HCT116 (cell line): ENCODE measurements around the gene RCL1. TPM values are rescaled to one million over a fixed set of nuclear protein-coding genes. Genes with fewer than 3 reads are reported as not detected.

Source experiments
- ATAC-seq: fragments of 200-7000 bp; cut with Tn5 transposase; 2 replicates; pipeline ENCODE4 v1.9.1; 2020; ENCODE audit warnings: mild to moderate bottlenecking, moderate library complexity
- BruUV-seq: library from RNA; stranded (reverse); fragments of 400-500 nt; replicated peaks from 2 replicates; lab custom pipeline; 2021; lab: Mats Ljungman, UMichigan
- CTCF ChIA-PET: fragments of 300-600 bp; sonication (Branson Sonifier 250); formaldehyde crosslinking; loops from one replicate; lab custom pipeline; 2021; ENCODE audit warnings: antibody characterized with exemption; lab: Charles Lee
- POLR2A ChIA-PET: fragments of 300-600, 350-600 bp; sonication (Branson Sonifier 250); formaldehyde crosslinking; loops from one replicate; lab custom pipeline; 2021; ENCODE audit warnings: antibody characterized with exemption; lab: Charles Lee
- RAD21 ChIA-PET, 2 experiments: fragments of 300-600 bp; sonication (Branson Sonifier 250); formaldehyde crosslinking; loops; one replicate each; lab custom pipeline; 2023; ENCODE audit warnings: low total read pairs in 2 of 2; ENCODE audit not compliant: uncharacterized antibody in 2 of 2, unreplicated experiment in 2 of 2, low non-redundant PET in 1 of 2; lab: Charles Lee
- DNase-seq: peaks from one replicate; pipeline ENCODE4 v3.0.0-alpha.2; 2010; ENCODE audit warnings: low read depth, low spot score
- H2AFZ ChIP-seq: fragments of 200-600 bp; shearing (Covaris generic), sonication (generic); 2 replicates; pipeline ENCODE4 v1.6.1; 2017; ENCODE audit warnings: low read depth, mixed run types, mixed read lengths, antibody characterized with exemption, low read length; ENCODE audit not compliant: poor library complexity, severe bottlenecking
- H3K27ac ChIP-seq: 2 replicates; pipeline ENCODE4 v1.5.1; 2012; ENCODE audit warnings: low read depth, low read length
- H3K27me3 ChIP-seq: fragments of 200-600 bp; sonication (generic); 2 replicates; pipeline ENCODE4 v1.6.1; 2016; ENCODE audit warnings: mixed run types, low read length, mixed read lengths; ENCODE audit not compliant: insufficient read depth
- H3K36me3 ChIP-seq, 2 experiments: fragments of 200-500 bp in 1 of 2; fragments of 200-600 bp in 1 of 2; sonication (Bioruptor generic) in 1 of 2; sonication (generic) in 1 of 2; 2 replicates each; pipeline versions ENCODE4 v1.5.1 to v1.6.1; 2014 to 2016; ENCODE audit warnings: low read length in 2 of 2, inconsistent platforms in 1 of 2, mixed read lengths in 1 of 2, mixed run types in 1 of 2; ENCODE audit not compliant: insufficient read depth in 2 of 2, control insufficient read depth in 1 of 2
- H3K4me1 ChIP-seq, 2 experiments: fragments of 200-600 bp in 1 of 2; sonication (generic) in 1 of 2; 2 replicates each; pipeline versions ENCODE4 v1.5.1 to v1.6.1; 2012 to 2017; ENCODE audit warnings: low read length in 2 of 2, inconsistent platforms in 1 of 2, mild to moderate bottlenecking in 1 of 2, mixed read lengths in 1 of 2, mixed run types in 1 of 2, moderate library complexity in 1 of 2; ENCODE audit not compliant: insufficient read depth in 2 of 2, control insufficient read depth in 1 of 2
- H3K4me2 ChIP-seq: fragments of 200-600 bp; sonication (generic); 2 replicates; pipeline ENCODE4 v1.6.1; 2017; ENCODE audit warnings: mixed run types, low read length, mixed read lengths
- H3K4me3 ChIP-seq, 2 experiments: fragments of 200-600 bp in 1 of 2; sonication (generic) in 1 of 2; replicated peaks in 1 of 2; 2 replicates each; pipeline ENCODE4 v1.5.1; 2011 to 2016; ENCODE audit warnings: low read length in 2 of 2, control low read depth in 1 of 2, low read depth in 1 of 2, mild to moderate bottlenecking in 1 of 2, mixed read lengths in 1 of 2, mixed run types in 1 of 2
- H3K79me2 ChIP-seq: fragments of 200-600 bp; sonication (generic); 2 replicates; pipeline ENCODE4 v1.6.1; 2017; ENCODE audit warnings: mild to moderate bottlenecking, mixed run types, low read length, moderate library complexity, mixed read lengths; ENCODE audit not compliant: insufficient read depth
- H3K9ac ChIP-seq: fragments of 200-600 bp; sonication (generic); 2 replicates; pipeline ENCODE4 v1.6.1; 2016; ENCODE audit warnings: low read length, mixed read lengths
- H3K9me2 ChIP-seq: fragments of 200-600 bp; sonication (generic), shearing (Covaris generic); 2 replicates; pipeline ENCODE4 v1.6.1; 2017; ENCODE audit warnings: mixed run types, mild to moderate bottlenecking, moderate library complexity; ENCODE audit not compliant: insufficient read depth
- H3K9me3 ChIP-seq, 2 experiments: fragments of 200-500 bp in 1 of 2; fragments of 200-600 bp in 1 of 2; sonication (Bioruptor generic) in 1 of 2; sonication (generic) in 1 of 2; 2 replicates each; pipeline ENCODE4 v1.6.1; 2014 to 2017; ENCODE audit warnings: low read length in 2 of 2, mixed read lengths in 2 of 2, inconsistent platforms in 1 of 2, low read depth in 1 of 2, mild to moderate bottlenecking in 1 of 2, mixed run types in 1 of 2, moderate library complexity in 1 of 2; ENCODE audit not compliant: control insufficient read depth in 1 of 2, insufficient read depth in 1 of 2
- H4K20me1 ChIP-seq: fragments of 200-600 bp; sonication (generic), shearing (Covaris generic); 2 replicates; pipeline ENCODE4 v1.6.1; 2017; ENCODE audit warnings: mixed run types, mild to moderate bottlenecking, moderate library complexity; ENCODE audit not compliant: insufficient read depth
- CBX3 ChIP-seq: IDR thresholded peaks from 2 replicates; pipeline ENCODE4 v1.6.1; 2012; ENCODE audit warnings: low read depth
- CEBPB ChIP-seq: IDR thresholded peaks from 2 replicates; pipeline ENCODE4 v1.6.1; 2012; ENCODE audit warnings: low read depth
- EGR1 ChIP-seq: IDR thresholded peaks from 2 replicates; pipeline ENCODE4 v1.6.1; 2012; ENCODE audit warnings: low read depth
- ELF1 ChIP-seq: IDR thresholded peaks from 2 replicates; pipeline ENCODE4 v1.6.1; 2012; ENCODE audit warnings: low read depth, borderline replicate concordance
- EZH2 ChIP-seq: fragments of 200-600 bp; sonication (generic); IDR thresholded peaks from 2 replicates; pipeline ENCODE4 v1.6.1; 2017; ENCODE audit warnings: antibody characterized with exemption, mixed run types
- EZH2phosphoT487 ChIP-seq: fragments of 200-600 bp; IDR thresholded peaks from 2 replicates; pipeline ENCODE4 v1.6.1; 2018; ENCODE audit warnings: antibody characterized with exemption, borderline replicate concordance
- POLR2A ChIP-seq: IDR thresholded peaks from 2 replicates; pipeline ENCODE4 v1.7.0; 2011; ENCODE audit warnings: borderline replicate concordance; ENCODE audit not compliant: insufficient read depth, insufficient read length; ENCODE audit errors: extremely low read depth
- POLR2AphosphoS5 ChIP-seq: IDR thresholded peaks from 2 replicates; pipeline ENCODE4 v1.6.1; 2011; ENCODE audit warnings: mild to moderate bottlenecking, low read depth, low read length, moderate library complexity
- RAD21 ChIP-seq: IDR thresholded peaks from 2 replicates; pipeline ENCODE4 v1.6.1; 2012; ENCODE audit warnings: low read depth, mild to moderate bottlenecking
- SIN3A ChIP-seq: IDR thresholded peaks from 2 replicates; pipeline ENCODE4 v1.6.1; 2012; ENCODE audit warnings: low read depth
- TCF7L2 ChIP-seq: IDR thresholded peaks from 2 replicates; pipeline ENCODE4 v1.7.0; 2011; ENCODE audit warnings: borderline replicate concordance, inconsistent platforms; ENCODE audit not compliant: insufficient read depth, insufficient read length; ENCODE audit errors: extremely low read depth
- YY1 ChIP-seq: IDR thresholded peaks from 2 replicates; pipeline ENCODE4 v1.6.1; 2011; ENCODE audit warnings: low read length, low read depth, moderate library complexity, mild to moderate bottlenecking; ENCODE audit not compliant: insufficient replicate concordance; ENCODE audit errors: extremely low read depth
- ZFX ChIP-seq: fragments of 450-650 bp; IDR thresholded peaks from 2 replicates; pipeline ENCODE4 v1.6.1; 2017
- ZNF274 ChIP-seq: fragments of 200-500 bp; sonication (Bioruptor generic); IDR thresholded peaks from 2 replicates; pipeline ENCODE4 v1.6.1; 2014; ENCODE audit warnings: mild to moderate bottlenecking, low read depth, low read length, inconsistent platforms
- intact Hi-C: fragments of 100-400 bp; cut with micrococcal nuclease; formaldehyde crosslinking; loops from 2 replicates; pipeline ENCODE4 v1.10.0; 2022
- total RNA-seq: library from RNA; stranded (reverse); gene quantifications from one replicate; pipeline ENCODE4 v1.2.1, GENCODE V29; 2021; ENCODE audit not compliant: unreplicated experiment
- TF ChIP-seq, protein P1 (sequence below): IDR thresholded peaks from 2 replicates; pipeline ENCODE4 v1.6.1; 2012
- TF ChIP-seq, protein P2 (sequence below), 3 experiments: fragments of 200-600 bp in 1 of 3; sonication (generic) in 1 of 3; IDR thresholded peaks in 2 of 3; conservative IDR thresholded peaks in 1 of 3; 2 replicates each; pipeline ENCODE4 v1.5.1; 2012 to 2017; ENCODE audit warnings: low read depth in 2 of 3, low read length in 2 of 3, antibody characterized with exemption in 1 of 3, borderline replicate concordance in 1 of 3, control low read depth in 1 of 3, mild to moderate bottlenecking in 1 of 3, mixed read lengths in 1 of 3, mixed run types in 1 of 3, moderate library complexity in 1 of 3; ENCODE audit not compliant: insufficient read depth in 1 of 3
- TF ChIP-seq, protein P3 (sequence below): IDR thresholded peaks from 2 replicates; pipeline ENCODE4 v1.6.1; 2012; ENCODE audit warnings: low read depth
- TF ChIP-seq, protein P4 (sequence below): IDR thresholded peaks from 2 replicates; pipeline ENCODE4 v1.6.1; 2011; ENCODE audit warnings: mild to moderate bottlenecking, low read length, moderate library complexity; ENCODE audit not compliant: insufficient replicate concordance; ENCODE audit errors: extremely low read depth

The RCL1 gene
- total RNA-seq, 1 experiment from 2014 or later = 29.9 TPM

DNA sequence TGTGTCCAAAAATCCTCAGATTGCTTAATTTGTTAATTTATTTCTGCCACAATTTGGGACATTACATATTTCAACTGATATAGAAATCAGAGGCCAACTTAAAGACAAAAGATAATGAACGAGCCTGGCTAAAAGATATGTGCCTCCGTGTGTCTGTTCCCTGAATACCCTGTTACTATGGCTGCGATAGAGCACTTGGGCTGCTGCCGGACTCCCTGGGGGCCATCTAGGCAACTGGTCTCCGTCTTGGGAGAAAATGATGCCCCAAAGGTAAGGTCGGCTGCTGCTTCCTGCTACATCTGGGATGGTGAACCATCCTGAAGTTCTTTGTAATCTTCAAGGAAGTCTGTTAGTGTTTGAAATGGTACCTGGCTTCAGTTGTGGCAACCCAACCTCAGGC is 72.0 kb downstream of the RCL1 start (continued):
- TF ChIP-seq TCF7L2 = no peak
- TF ChIP-seq, protein P1, sequence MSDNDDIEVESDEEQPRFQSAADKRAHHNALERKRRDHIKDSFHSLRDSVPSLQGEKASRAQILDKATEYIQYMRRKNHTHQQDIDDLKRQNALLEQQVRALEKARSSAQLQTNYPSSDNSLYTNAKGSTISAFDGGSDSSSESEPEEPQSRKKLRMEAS = no peak
- TF ChIP-seq CBX3 = no peak
- no peak for TF ChIP-seq SIN3A
- TF ChIP-seq, all 23 proteins: peak for 0

DNA sequence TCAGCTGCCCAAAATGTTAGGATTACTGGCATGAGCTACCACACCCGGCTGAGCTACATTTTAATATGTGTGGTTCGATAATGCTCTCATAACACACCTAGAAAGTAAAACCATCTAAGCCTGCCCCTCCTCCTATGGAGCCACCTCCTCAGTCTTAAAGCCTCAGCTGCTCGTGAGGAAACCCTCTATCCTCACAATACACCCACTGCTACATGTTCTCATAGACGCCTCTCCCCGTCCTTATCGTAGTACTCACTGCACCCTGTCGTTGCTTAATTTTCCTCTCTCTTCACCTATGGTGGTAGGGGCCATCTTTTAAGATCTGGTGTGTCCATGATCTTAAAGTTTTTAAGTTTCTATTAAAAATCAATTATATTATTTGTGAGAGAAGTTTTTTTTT is 72.9 kb downstream of the RCL1 start:
- ChIA-PET RAD21 (interaction anchor here in 1 of 2 experiments (0.7 kb wide), 1 partner anchor 969 kb away, joined by 3 read pairs; no protein-coding TSS in a partner anchor), CTCF (no interaction called here), POLR2A (no interaction called here)
- intact Hi-C loops = no loop called here
- peaks cover 0 to 11% of the 10 kb centered on the region in 2 experiments; a peak in 1 of 4 replicates for H3K4me1 ChIP-seq
- H3K36me3 ChIP-seq = peaks cover 0 to 6% of the 10 kb centered on the region in 2 experiments; a peak in 2 of 4 replicates
- DNase-seq (no peak), ATAC-seq (no peak)
- no TSS peak for BruUV-seq
- peaks cover 6% of the 10 kb centered on the region; the same call in 1 of the 2 replicates for H3K79me2 ChIP-seq
- H3K9ac ChIP-seq = no peak overlapping the region
- H3K27me3 ChIP-seq = no peaks in the 10 kb centered on the region
- H3K27ac ChIP-seq = no peak overlapping the region
- no peak overlapping the region for H3K4me3 ChIP-seq
- no peak overlapping the region for H2AFZ ChIP-seq
- H4K20me1 ChIP-seq = no peaks in the 10 kb centered on the region; the same call in 1 of the 2 replicates
- H3K4me2 ChIP-seq = no peak overlapping the region
- no peaks in the 10 kb centered on the region for H3K9me3 ChIP-seq
- H3K9me2 ChIP-seq = no peaks in the 10 kb centered on the region
- no peak for TF ChIP-seq YY1
- TF ChIP-seq, protein P2, sequence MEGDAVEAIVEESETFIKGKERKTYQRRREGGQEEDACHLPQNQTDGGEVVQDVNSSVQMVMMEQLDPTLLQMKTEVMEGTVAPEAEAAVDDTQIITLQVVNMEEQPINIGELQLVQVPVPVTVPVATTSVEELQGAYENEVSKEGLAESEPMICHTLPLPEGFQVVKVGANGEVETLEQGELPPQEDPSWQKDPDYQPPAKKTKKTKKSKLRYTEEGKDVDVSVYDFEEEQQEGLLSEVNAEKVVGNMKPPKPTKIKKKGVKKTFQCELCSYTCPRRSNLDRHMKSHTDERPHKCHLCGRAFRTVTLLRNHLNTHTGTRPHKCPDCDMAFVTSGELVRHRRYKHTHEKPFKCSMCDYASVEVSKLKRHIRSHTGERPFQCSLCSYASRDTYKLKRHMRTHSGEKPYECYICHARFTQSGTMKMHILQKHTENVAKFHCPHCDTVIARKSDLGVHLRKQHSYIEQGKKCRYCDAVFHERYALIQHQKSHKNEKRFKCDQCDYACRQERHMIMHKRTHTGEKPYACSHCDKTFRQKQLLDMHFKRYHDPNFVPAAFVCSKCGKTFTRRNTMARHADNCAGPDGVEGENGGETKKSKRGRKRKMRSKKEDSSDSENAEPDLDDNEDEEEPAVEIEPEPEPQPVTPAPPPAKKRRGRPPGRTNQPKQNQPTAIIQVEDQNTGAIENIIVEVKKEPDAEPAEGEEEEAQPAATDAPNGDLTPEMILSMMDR (IDR thresholded peaks at IDR 0.05 in 2 of 3, conservative IDR thresholded peaks at IDR 0.05 in 1 of 3; ENCODE audit: borderline replicate concordance in 1 of 3, insufficient read depth in 1 of 3, low read depth in 2 of 3, low read length in 2 of 3) = no peak
- no peak for TF ChIP-seq SIN3A
- no peak for TF ChIP-seq RAD21
- no peak for TF ChIP-seq POLR2A
- TF ChIP-seq ZFX = no peak
- TF ChIP-seq, protein P3, sequence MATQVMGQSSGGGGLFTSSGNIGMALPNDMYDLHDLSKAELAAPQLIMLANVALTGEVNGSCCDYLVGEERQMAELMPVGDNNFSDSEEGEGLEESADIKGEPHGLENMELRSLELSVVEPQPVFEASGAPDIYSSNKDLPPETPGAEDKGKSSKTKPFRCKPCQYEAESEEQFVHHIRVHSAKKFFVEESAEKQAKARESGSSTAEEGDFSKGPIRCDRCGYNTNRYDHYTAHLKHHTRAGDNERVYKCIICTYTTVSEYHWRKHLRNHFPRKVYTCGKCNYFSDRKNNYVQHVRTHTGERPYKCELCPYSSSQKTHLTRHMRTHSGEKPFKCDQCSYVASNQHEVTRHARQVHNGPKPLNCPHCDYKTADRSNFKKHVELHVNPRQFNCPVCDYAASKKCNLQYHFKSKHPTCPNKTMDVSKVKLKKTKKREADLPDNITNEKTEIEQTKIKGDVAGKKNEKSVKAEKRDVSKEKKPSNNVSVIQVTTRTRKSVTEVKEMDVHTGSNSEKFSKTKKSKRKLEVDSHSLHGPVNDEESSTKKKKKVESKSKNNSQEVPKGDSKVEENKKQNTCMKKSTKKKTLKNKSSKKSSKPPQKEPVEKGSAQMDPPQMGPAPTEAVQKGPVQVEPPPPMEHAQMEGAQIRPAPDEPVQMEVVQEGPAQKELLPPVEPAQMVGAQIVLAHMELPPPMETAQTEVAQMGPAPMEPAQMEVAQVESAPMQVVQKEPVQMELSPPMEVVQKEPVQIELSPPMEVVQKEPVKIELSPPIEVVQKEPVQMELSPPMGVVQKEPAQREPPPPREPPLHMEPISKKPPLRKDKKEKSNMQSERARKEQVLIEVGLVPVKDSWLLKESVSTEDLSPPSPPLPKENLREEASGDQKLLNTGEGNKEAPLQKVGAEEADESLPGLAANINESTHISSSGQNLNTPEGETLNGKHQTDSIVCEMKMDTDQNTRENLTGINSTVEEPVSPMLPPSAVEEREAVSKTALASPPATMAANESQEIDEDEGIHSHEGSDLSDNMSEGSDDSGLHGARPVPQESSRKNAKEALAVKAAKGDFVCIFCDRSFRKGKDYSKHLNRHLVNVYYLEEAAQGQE = no peak
- TF ChIP-seq EZH2 = no peak
- TF ChIP-seq TCF7L2 = no peak
- no peak for TF ChIP-seq EZH2phosphoT487
- TF ChIP-seq ZNF274 = no peak
- TF ChIP-seq CEBPB = no peak
- TF ChIP-seq, protein P4, sequence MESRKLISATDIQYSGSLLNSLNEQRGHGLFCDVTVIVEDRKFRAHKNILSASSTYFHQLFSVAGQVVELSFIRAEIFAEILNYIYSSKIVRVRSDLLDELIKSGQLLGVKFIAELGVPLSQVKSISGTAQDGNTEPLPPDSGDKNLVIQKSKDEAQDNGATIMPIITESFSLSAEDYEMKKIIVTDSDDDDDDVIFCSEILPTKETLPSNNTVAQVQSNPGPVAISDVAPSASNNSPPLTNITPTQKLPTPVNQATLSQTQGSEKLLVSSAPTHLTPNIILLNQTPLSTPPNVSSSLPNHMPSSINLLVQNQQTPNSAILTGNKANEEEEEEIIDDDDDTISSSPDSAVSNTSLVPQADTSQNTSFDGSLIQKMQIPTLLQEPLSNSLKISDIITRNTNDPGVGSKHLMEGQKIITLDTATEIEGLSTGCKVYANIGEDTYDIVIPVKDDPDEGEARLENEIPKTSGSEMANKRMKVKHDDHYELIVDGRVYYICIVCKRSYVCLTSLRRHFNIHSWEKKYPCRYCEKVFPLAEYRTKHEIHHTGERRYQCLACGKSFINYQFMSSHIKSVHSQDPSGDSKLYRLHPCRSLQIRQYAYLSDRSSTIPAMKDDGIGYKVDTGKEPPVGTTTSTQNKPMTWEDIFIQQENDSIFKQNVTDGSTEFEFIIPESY = no peak
- TF ChIP-seq POLR2AphosphoS5 = no peak
- no peak for TF ChIP-seq ELF1
- no peak for TF ChIP-seq EGR1
